A549 (cell line): Measurements from ENCODE around the gene GPX4. TPM values are rescaled to one million over a fixed set of nuclear protein-coding genes. Genes with fewer than 3 reads are reported as not detected.

Experiments used
- ATAC-seq, 2 experiments: fragments of 200-7000 bp in 1 of 2; fragments of >200 bp in 1 of 2; cut with Nextera tagmentation in 1 of 2; cut with Tn5 transposase in 1 of 2; 3 replicates each; pipeline versions ENCODE4 v1.8.0 to v1.9.1; 2018 to 2020; ENCODE audit warnings: mild to moderate bottlenecking in 1 of 2, moderate library complexity in 1 of 2
- CTCF ChIA-PET: fragments of 300-600 bp; sonication (Branson Sonifier 250); formaldehyde crosslinking; extraction: SDS; loops from one replicate; lab custom pipeline; 2021; ENCODE audit warnings: antibody characterized with exemption, inconsistent platforms; lab: Yijun Ruan, JAX
- POLR2A ChIA-PET: fragments of 350-600 bp; formaldehyde crosslinking; extraction: SDS; loops from one replicate; lab custom pipeline; 2021; ENCODE audit warnings: antibody characterized with exemption, inconsistent platforms; lab: Yijun Ruan, JAX
- DNase-seq, 2 experiments: peaks; one replicate each; pipeline versions ENCODE4 v3.0.0 to v3.0.0-alpha.2; 2011 to 2016; ENCODE audit warnings: low read depth in 1 of 2, low spot score in 1 of 2
- FAIRE-seq: peaks from 2 replicates; lab custom pipeline; 2011; peaks lifted over from hg19 to GRCh38; lab: Jason Lieb, UNC
- H3K27ac ChIP-seq, 2 experiments: fragments of >200 bp; sonication (Bioruptor Twin); formaldehyde crosslinking; 3 replicates each; pipeline ENCODE4 v1.5.1; 2016 to 2017
- H3K4me1 ChIP-seq: fragments of >200 bp; sonication (Bioruptor Twin); formaldehyde crosslinking; 3 replicates; pipeline ENCODE4 v1.6.1; 2016
- H3K4me2 ChIP-seq: fragments of >200 bp; sonication (Bioruptor Twin); formaldehyde crosslinking; 3 replicates; pipeline ENCODE4 v1.6.1; 2016
- H3K4me3 ChIP-seq: fragments of >200 bp; sonication (Bioruptor Twin); formaldehyde crosslinking; 3 replicates; pipeline ENCODE4 v1.5.1; 2016
- H3K9me3 ChIP-seq: fragments of >200 bp; sonication (Bioruptor Twin); formaldehyde crosslinking; 3 replicates; pipeline ENCODE4 v1.6.1; 2016
- BHLHE40 ChIP-seq: IDR thresholded peaks from 2 replicates; pipeline ENCODE4 v1.6.1; 2012; ENCODE audit warnings: low read depth, low read length, inconsistent platforms
- CBX2 ChIP-seq: fragments of 200-600 bp; sonication (generic); IDR thresholded peaks from 2 replicates; pipeline ENCODE4 v1.6.1; 2016; ENCODE audit warnings: low read depth, mild to moderate bottlenecking, borderline replicate concordance
- CBX8 ChIP-seq: fragments of 200-600 bp; sonication (generic); IDR thresholded peaks from 2 replicates; pipeline ENCODE4 v1.6.1; 2016
- CEBPB ChIP-seq, 2 experiments: fragments of >200 bp in 1 of 2; sonication (Bioruptor Twin) in 1 of 2; formaldehyde crosslinking in 1 of 2; IDR thresholded peaks; 2 replicates each; pipeline ENCODE4 v1.6.1; 2012 to 2016
- CHD4 ChIP-seq: fragments of 200-600 bp; sonication (generic); IDR thresholded peaks from 2 replicates; pipeline ENCODE4 v1.6.1; 2016; ENCODE audit warnings: antibody characterized with exemption, mild to moderate bottlenecking, borderline replicate concordance
- E2F6 ChIP-seq: IDR thresholded peaks from 2 replicates; pipeline ENCODE4 v1.6.1; 2012; ENCODE audit warnings: low read depth, borderline replicate concordance
- EHMT2 ChIP-seq: fragments of 200-600 bp; sonication (generic); IDR thresholded peaks from 2 replicates; pipeline ENCODE4 v1.6.1; 2016; ENCODE audit warnings: antibody characterized with exemption, low read depth, mild to moderate bottlenecking, moderate library complexity
- FOSB ChIP-seq: fragments of 250-450 bp; sonication (Bioruptor Pico); IDR thresholded peaks from 2 replicates; pipeline ENCODE4 v1.5.0; 2020; ENCODE audit warnings: mild to moderate bottlenecking, moderate library complexity
- GATA3 ChIP-seq: IDR thresholded peaks from 2 replicates; pipeline ENCODE4 v1.6.1; 2012; ENCODE audit warnings: borderline replicate concordance
- KDM1A ChIP-seq: fragments of 200-600 bp; sonication (generic); IDR thresholded peaks from 2 replicates; pipeline ENCODE4 v1.6.1; 2016; ENCODE audit warnings: low read depth, mild to moderate bottlenecking
- KDM5A ChIP-seq: fragments of 200-600 bp; sonication (generic); IDR thresholded peaks from 2 replicates; pipeline ENCODE4 v1.6.1; 2016; ENCODE audit warnings: antibody characterized with exemption, mild to moderate bottlenecking
- MAFK ChIP-seq: fragments of 450-650 bp; IDR thresholded peaks from 2 replicates; pipeline ENCODE4 v1.6.1; 2014; ENCODE audit not compliant: partially characterized antibody
- MAX ChIP-seq: IDR thresholded peaks from 2 replicates; pipeline ENCODE4 v1.6.1; 2012
- NFE2L2 ChIP-seq: fragments of 150-350 bp; conservative IDR thresholded peaks from 2 replicates; pipeline ENCODE4 v1.6.1; 2014; ENCODE audit warnings: low read length
- PBX3 ChIP-seq: IDR thresholded peaks from 2 replicates; pipeline ENCODE4 v1.6.1; 2012
- POLR2A ChIP-seq: IDR thresholded peaks from 2 replicates; pipeline ENCODE4 v1.6.1; 2012; ENCODE audit warnings: mild to moderate bottlenecking, low read length
- RAD21 ChIP-seq, 2 experiments: fragments of >200 bp in 1 of 2; sonication (Bioruptor Twin) in 1 of 2; formaldehyde crosslinking in 1 of 2; IDR thresholded peaks in 1 of 2; conservative IDR thresholded peaks in 1 of 2; 2 replicates in 1 of 2; 3 replicates in 1 of 2; pipeline ENCODE4 v1.6.1; 2012 to 2018; ENCODE audit warnings: inconsistent platforms in 1 of 2
- RARB ChIP-seq: fragments of 250-450 bp; sonication (Bioruptor Pico); IDR thresholded peaks from 2 replicates; pipeline ENCODE4 v1.8.0; 2021; ENCODE audit warnings: mild to moderate bottlenecking, moderate library complexity
- ZFP36 ChIP-seq: fragments of 450-650 bp; IDR thresholded peaks from 2 replicates; pipeline ENCODE4 v1.6.1; 2014; ENCODE audit warnings: borderline replicate concordance; ENCODE audit not compliant: partially characterized antibody
- ZSCAN20 ChIP-seq: fragments of 250-450 bp; sonication (Bioruptor Pico); IDR thresholded peaks from 2 replicates; pipeline ENCODE4 v1.8.0; 2022; ENCODE audit warnings: mild to moderate bottlenecking, moderate library complexity
- whole genome bisulfite sequencing: methylation state at CpG from one replicate; pipeline ENCODE4 v1.1.6; 2017; ENCODE audit errors: missing lambda C conversion rate; 5-methylcytosine and 5-hydroxymethylcytosine counted together
- polyA plus RNA-seq, 4 experiments: library from polyadenylated mRNA; depleted of rRNA in 3 of 4; stranded (reverse); fragments of >200 nt; fragmentation: RNase III in 1 of 4; extraction: RNeasy Plus Mini Kit Qiagen cat#74134 plus additional on column Dnase treatment in 1 of 4; gene quantifications; 2 replicates in 3 of 4; 3 replicates in 1 of 4; pipeline ENCODE4 v1.2.3, GENCODE V29; 2011 to 2017

GPX4 gene
- polyA plus RNA-seq, 2 of the 4 experiments (the other 2 are of a cell fraction), result 248 to 394 TPM

GRCh38 chr19:1063030-1063908 is 40.5 kb upstream of the GPX4 start:
- Histone ChIP-seq H3K4me1 (peaks cover 33% of the 10 kb centered on the region), H3K4me2 (no peak overlapping the region), H3K27ac (no peak overlapping the region), H3K4me3 (no peak overlapping the region), H3K9me3 (no peaks in the 10 kb centered on the region)
- FAIRE-seq, result no peak
- TF ChIP-seq E2F6 (no peak), NFE2L2 (no peak), KDM5A (no peak), EHMT2 (no peak), CBX2 (no peak), GATA3 (no peak), BHLHE40 (no peak), CHD4 (no peak), CBX8 (no peak), ZSCAN20 (CRISPR knock-in tag) (no peak), MAFK (no peak), ZFP36 (no peak), RAD21 (conservative IDR thresholded peaks at IDR 0.05 in 1 of 2, IDR thresholded peaks at IDR 0.05 in 1 of 2) (no peak), POLR2A (no peak), KDM1A (no peak), FOSB (CRISPR knock-in tag) (no peak), CEBPB (IDR thresholded peaks at IDR 0.05) (no peak)
- ChIA-PET POLR2A (no interaction called here), CTCF (no interaction called here)
- ATAC-seq, result peak in 1 of 2 experiments; percentile 31; a peak in 1 of 6 replicates
- 92% methylated on average over 4 of the region's 37 CpGs for WGBS
- DNase-seq, result peak in 1 of 2 experiments; percentile 77

- H3K4me2 ChIP-seq, result peak overlapping the region; percentile 93
- CTCF ChIA-PET, result interaction anchor here (0.7 to 2.7 kb wide), 12 partner anchors 7 to 66 kb away, joined by 3 to 18 read pairs (median 5); no protein-coding TSS in a partner anchor
- no peak overlapping the region; a peak in 1 of 6 replicates for H3K27ac ChIP-seq
- peaks cover 33% of the 10 kb centered on the region for H3K4me1 ChIP-seq
- 93% methylated on average over 36 of the region's 37 CpGs for WGBS
- FAIRE-seq (no peak), ATAC-seq (no peak), DNase-seq (no peak)
- no peak for TF ChIP-seq MAX
- no peak for TF ChIP-seq PBX3
- TF ChIP-seq RARB (CRISPR knock-in tag), result no peak
- TF ChIP-seq MAFK, result no peak
- H3K9me3 ChIP-seq, result no peaks in the 10 kb centered on the region
- no peak overlapping the region for H3K4me3 ChIP-seq
- POLR2A ChIA-PET, result interaction anchor here (1.0 to 1.9 kb wide), 2 partner anchors 8 to 10 kb away, joined by 3 to 8 read pairs; no protein-coding TSS in a partner anchor
Observed at GRCh38 chr19:1063909-1064660, 39.7 kb upstream of the GPX4 start.
